Type B pancreatic cell (in vitro differentiated cells): ENCODE data around the gene MIPEP. TPM values are rescaled to one million over a fixed set of nuclear protein-coding genes. Genes with fewer than 3 reads are reported as not detected.
A peak's percentile ranks its signal among the peaks of the same experiment; 100 is the strongest.

Source experiments
- DNase-seq: peaks from one replicate; pipeline ENCODE4 v3.0.0; 2021; ENCODE audit warnings: mixed read lengths; ENCODE audit not compliant: unreplicated experiment; ENCODE audit errors: extremely low spot score
- H3K27ac Mint-ChIP-seq: 2 replicates; pipeline ENCODE4 v1.8.0; 2021; ENCODE audit warnings: mild to moderate bottlenecking, mixed read lengths
- H3K27me3 Mint-ChIP-seq: 2 replicates; pipeline ENCODE4 v1.8.0; 2021; ENCODE audit warnings: mixed read lengths
- H3K36me3 Mint-ChIP-seq: 2 replicates; pipeline ENCODE4 v1.8.0; 2021; ENCODE audit warnings: mixed read lengths
- H3K4me1 Mint-ChIP-seq: one replicate; pipeline ENCODE4 v1.8.0; 2021; ENCODE audit warnings: mixed read lengths; ENCODE audit not compliant: unreplicated experiment
- H3K4me3 Mint-ChIP-seq: 2 replicates; pipeline ENCODE4 v1.8.0; 2021; ENCODE audit warnings: mild to moderate bottlenecking, mixed read lengths
- H3K9me3 Mint-ChIP-seq: 2 replicates; pipeline ENCODE4 v1.8.0; 2021; ENCODE audit warnings: mixed read lengths
- total RNA-seq: library from RNA; stranded (reverse); gene quantifications from 2 replicates; pipeline ENCODE4 v1.2.1, GENCODE V29; 2021; ENCODE audit warnings: low replicate concordance
- TF ChIP-seq, protein P1 (sequence below): fragments of 200-600 bp; sonication (generic); conservative IDR thresholded peaks from 2 replicates; pipeline ENCODE4 v1.5.0; 2021; ENCODE audit warnings: antibody characterized with exemption, mild to moderate bottlenecking

Gene MIPEP
- total RNA-seq, 1 donor from 2014 or later, result 29.9 TPM

DNA sequence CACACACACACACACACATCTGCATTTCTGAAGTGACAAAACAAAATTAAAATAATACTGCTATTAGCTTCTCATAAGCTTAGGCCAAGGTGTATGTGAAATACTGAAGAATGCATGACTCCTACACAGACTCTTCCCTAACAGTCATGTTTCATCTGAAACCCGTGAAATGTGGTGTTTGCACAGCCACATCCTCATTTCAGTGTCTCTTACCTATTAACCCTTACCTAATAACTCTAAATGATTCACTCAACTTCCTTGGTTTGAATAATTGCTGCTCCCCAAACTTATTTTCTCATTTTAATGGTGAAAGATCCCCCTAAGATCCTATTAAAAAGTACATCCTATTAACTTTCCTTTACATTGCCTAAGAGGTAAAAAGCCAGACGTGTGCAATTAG, 117.6 kb downstream of the MIPEP start:
- no peaks in the 10 kb centered on the region for H3K9me3 Mint-ChIP-seq
- TF ChIP-seq, protein P1, sequence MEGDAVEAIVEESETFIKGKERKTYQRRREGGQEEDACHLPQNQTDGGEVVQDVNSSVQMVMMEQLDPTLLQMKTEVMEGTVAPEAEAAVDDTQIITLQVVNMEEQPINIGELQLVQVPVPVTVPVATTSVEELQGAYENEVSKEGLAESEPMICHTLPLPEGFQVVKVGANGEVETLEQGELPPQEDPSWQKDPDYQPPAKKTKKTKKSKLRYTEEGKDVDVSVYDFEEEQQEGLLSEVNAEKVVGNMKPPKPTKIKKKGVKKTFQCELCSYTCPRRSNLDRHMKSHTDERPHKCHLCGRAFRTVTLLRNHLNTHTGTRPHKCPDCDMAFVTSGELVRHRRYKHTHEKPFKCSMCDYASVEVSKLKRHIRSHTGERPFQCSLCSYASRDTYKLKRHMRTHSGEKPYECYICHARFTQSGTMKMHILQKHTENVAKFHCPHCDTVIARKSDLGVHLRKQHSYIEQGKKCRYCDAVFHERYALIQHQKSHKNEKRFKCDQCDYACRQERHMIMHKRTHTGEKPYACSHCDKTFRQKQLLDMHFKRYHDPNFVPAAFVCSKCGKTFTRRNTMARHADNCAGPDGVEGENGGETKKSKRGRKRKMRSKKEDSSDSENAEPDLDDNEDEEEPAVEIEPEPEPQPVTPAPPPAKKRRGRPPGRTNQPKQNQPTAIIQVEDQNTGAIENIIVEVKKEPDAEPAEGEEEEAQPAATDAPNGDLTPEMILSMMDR, result no peak
- no peak for DNase-seq
- H3K27ac Mint-ChIP-seq, result peak overlapping the region; percentile 90
- H3K4me1 Mint-ChIP-seq, result peaks cover 31% of the 10 kb centered on the region
- H3K36me3 Mint-ChIP-seq, result peaks cover 4% of the 10 kb centered on the region
- no peaks in the 10 kb centered on the region for H3K27me3 Mint-ChIP-seq
- H3K4me3 Mint-ChIP-seq, result peak overlapping the region; percentile 44

DNA sequence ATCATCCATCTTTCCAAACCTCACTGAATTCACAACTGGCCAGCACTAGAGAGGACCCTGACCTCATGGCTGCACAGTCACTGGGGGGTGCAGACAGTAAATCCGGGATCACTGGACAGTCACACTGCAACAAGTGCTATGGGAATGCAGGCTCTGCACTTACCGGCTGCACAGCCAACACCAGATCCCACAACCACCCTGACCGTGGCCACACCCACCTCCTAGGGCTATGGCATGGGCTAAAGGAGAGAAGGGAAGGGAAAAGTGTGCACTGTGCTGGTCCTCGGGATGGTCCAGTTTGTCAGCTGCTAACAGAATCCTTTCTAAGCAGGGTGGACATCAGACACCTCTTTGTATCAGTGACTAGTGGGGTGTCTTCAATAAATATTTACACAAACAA, 118.2 kb downstream of the MIPEP start:
- H3K4me1 Mint-ChIP-seq, result peaks cover 27% of the 10 kb centered on the region

DNA sequence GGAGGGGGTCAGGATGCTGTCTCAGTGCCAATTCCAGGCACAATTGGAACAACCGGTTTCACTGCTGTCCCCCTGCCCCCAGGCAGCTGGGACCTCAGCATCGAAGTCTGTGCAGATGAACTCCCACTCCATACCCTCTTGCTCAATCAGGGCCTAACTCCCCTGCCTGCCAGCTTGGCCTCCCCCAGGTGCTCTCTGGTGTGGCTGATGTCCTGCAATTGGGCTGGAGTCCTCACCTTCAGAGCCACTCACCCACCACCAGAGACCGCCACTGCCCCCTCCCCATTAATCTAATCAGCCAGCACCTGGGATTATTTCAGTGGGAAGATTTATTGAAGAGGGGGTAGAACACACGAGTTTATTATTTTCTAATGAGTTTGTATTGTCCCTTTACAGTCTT, 118.8 kb downstream of the MIPEP start:
- H3K27ac Mint-ChIP-seq, result no peak overlapping the region
- H3K9me3 Mint-ChIP-seq, result no peaks in the 10 kb centered on the region
- TF ChIP-seq, protein P1, result no peak
- peaks cover 25% of the 10 kb centered on the region for H3K4me1 Mint-ChIP-seq
- no peak for DNase-seq
- no peaks in the 10 kb centered on the region for H3K27me3 Mint-ChIP-seq
- H3K36me3 Mint-ChIP-seq, result peaks cover 8% of the 10 kb centered on the region
- H3K4me3 Mint-ChIP-seq, result no peak overlapping the region

More for the DNA sequence above, 118.2 kb downstream of the MIPEP start:
- peak overlapping the region; percentile 11 for H3K4me3 Mint-ChIP-seq
- no peaks in the 10 kb centered on the region for H3K9me3 Mint-ChIP-seq
- no peaks in the 10 kb centered on the region for H3K27me3 Mint-ChIP-seq
- H3K27ac Mint-ChIP-seq, result peak overlapping the region; percentile 47
- no peak for DNase-seq
- TF ChIP-seq, protein P1, result no peak
- peaks cover 8% of the 10 kb centered on the region for H3K36me3 Mint-ChIP-seq

DNA sequence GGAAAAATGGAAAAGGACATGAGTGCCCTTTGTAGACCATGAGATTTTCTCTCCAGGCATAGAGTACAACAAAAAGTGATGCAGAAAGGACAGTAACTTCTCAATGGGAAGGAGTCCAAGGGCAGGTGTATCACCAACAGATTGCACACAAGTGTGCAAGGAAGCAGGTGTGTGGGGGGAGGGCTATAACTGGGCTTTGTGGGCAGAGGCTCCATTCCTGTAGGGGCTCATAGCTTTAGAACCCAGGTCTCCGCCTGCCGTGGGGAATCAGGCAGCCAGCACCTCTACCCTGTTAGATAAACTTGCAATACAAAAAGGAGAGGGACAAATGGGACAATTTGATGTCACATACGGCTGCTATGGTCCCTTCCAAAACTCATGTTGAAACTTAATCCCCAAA, 119.8 kb downstream of the MIPEP start:
- no peak overlapping the region for H3K4me3 Mint-ChIP-seq
- H3K27ac Mint-ChIP-seq, result no peak overlapping the region
- H3K27me3 Mint-ChIP-seq, result no peaks in the 10 kb centered on the region
- TF ChIP-seq, protein P1, result no peak
- no peak for DNase-seq
- H3K9me3 Mint-ChIP-seq, result no peaks in the 10 kb centered on the region
- H3K4me1 Mint-ChIP-seq, result peaks cover 25% of the 10 kb centered on the region
- peaks cover 8% of the 10 kb centered on the region for H3K36me3 Mint-ChIP-seq

DNA sequence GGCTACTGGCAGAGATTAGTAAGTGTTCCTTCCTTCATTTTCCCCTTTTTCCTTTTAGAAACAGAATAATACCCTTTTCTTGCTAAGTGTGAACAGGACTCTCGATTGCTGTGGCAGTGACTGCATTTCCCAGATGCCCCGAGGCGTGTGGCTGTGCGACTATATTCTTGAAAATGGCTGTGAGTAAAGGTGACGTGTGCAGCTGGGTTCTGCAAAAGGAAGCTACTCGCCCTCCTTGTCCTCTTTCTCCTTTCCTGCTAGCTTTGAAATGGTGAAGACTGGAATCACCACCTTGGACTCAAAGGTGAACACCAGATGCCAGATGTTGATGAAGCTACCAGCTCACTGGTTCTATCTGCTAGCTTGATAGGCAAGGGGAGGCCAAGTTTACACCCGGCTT, 121.4 kb downstream of the MIPEP start:
- no peaks in the 10 kb centered on the region for H3K9me3 Mint-ChIP-seq
- H3K4me1 Mint-ChIP-seq, result peaks cover 35% of the 10 kb centered on the region
- peaks cover 8% of the 10 kb centered on the region for H3K36me3 Mint-ChIP-seq
- no peak for DNase-seq
- H3K27me3 Mint-ChIP-seq, result no peaks in the 10 kb centered on the region
- TF ChIP-seq, protein P1, result no peak
- H3K27ac Mint-ChIP-seq, result no peak overlapping the region
- no peak overlapping the region for H3K4me3 Mint-ChIP-seq

DNA sequence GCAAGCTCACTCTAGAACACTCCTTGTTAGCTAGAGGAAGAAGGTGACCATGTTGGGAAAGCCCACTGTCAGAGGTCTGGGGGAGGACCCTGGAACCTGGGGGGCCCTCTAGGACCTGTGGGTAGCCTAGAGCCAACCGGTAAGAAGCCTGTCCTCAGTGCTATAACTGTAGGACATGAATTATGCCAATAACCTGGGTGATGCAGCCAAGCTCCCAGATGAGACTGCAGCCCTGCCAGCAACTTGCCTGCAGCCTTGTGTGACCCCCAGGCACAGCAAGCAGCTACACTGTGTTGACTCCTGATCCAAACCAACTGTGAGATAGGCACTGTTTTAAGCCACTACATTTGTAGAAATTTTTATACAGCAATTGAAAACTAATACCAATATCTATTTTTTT, 122.3 kb downstream of the MIPEP start:
- Mint-ChIP-seq H3K27me3 (no peaks in the 10 kb centered on the region), H3K27ac (no peak overlapping the region), H3K4me3 (no peak overlapping the region), H3K36me3 (peaks cover 11% of the 10 kb centered on the region), H3K4me1 (peaks cover 33% of the 10 kb centered on the region), H3K9me3 (no peaks in the 10 kb centered on the region)
- TF ChIP-seq, protein P1, result no peak
- no peak for DNase-seq
